ENCODE results near the gene EPC2.

DNA sequence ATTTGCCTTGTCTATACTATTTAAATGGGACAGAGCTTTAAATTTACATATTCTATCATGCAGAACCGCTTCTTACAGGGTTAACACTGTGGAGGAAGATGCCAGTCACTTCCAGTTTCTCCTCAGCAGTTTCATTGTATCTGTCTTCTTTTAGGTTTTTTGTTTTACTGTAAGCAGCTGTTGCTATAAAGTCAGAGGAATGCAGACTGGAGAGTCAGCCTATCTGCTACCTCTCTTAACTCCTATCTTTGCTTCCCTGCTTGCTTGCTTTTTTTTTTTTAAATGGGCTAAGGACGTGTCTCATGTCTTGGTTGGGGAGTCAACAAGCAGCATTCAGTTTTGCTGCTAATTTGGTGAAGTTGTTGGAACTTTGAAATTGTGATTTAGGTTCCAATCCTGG, 8.9 kb downstream of the EPC2 start:
- TF ChIP-seq, protein P1, sequence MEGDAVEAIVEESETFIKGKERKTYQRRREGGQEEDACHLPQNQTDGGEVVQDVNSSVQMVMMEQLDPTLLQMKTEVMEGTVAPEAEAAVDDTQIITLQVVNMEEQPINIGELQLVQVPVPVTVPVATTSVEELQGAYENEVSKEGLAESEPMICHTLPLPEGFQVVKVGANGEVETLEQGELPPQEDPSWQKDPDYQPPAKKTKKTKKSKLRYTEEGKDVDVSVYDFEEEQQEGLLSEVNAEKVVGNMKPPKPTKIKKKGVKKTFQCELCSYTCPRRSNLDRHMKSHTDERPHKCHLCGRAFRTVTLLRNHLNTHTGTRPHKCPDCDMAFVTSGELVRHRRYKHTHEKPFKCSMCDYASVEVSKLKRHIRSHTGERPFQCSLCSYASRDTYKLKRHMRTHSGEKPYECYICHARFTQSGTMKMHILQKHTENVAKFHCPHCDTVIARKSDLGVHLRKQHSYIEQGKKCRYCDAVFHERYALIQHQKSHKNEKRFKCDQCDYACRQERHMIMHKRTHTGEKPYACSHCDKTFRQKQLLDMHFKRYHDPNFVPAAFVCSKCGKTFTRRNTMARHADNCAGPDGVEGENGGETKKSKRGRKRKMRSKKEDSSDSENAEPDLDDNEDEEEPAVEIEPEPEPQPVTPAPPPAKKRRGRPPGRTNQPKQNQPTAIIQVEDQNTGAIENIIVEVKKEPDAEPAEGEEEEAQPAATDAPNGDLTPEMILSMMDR (conservative IDR thresholded peaks at IDR 0.05; ENCODE audit: low read length): no peak
- no peak for TF ChIP-seq EZH2phosphoT487 (IDR thresholded peaks at IDR 0.05; ENCODE audit: borderline replicate concordance)
